Right lobe of liver (tissue), 4 donors: ENCODE data around the gene RPS6KA2.

Experiments
- CTCF ChIP-seq, 4 donors: fragments of 200-600 bp in 3 of 4; fragments of 450-650 bp in 1 of 4; IDR thresholded peaks; one replicate each; pipeline versions ENCODE4 v1.5.1 to v1.8.0; 2016 to 2022; ENCODE audit warnings: antibody characterized with exemption in 4 of 4, mild to moderate bottlenecking in 2 of 4
- POLR2A ChIP-seq: fragments of 450-650 bp; IDR thresholded peaks from one replicate; pipeline ENCODE4 v1.6.1; 2017; ENCODE audit warnings: antibody characterized with exemption, mild to moderate bottlenecking
- donor health status: DM: no; HTN: no; CAD: no.
- donor health status: DM: no; HTN: no; CAD: no.
- donor health status: DM: no; HTN: yes; CAD: no.

GRCh38 chr6:166419286-166419685 lies 207.8 kb downstream of the RPS6KA2 start:
- no peak for TF ChIP-seq POLR2A
- no peak for TF ChIP-seq CTCF (IDR thresholded peaks at IDR 0.05)
